Iris pigment epithelial cell (primary cell): ENCODE results near the gene MYO15B.

ENCODE experiments used
- DNase-seq: peaks from one replicate; pipeline ENCODE4 v3.0.0-alpha.2; 2011; ENCODE audit warnings: low read depth

MYO15B gene

GRCh38 chr17:75587675-75588595, at the start of gene MYO15B:
Gene MYO15B (plus strand): TSS chr17:75587800. CDS start chr17:75588058, 258 bp downstream.
- DNase-seq = peak; percentile 25

GRCh38 chr17:75539967-75540729, 47.5 kb upstream of the MYO15B start:
- DNase-seq = no peak

- DNase-seq = no peak
These were observed 46.6 kb upstream of the MYO15B start for GRCh38 chr17:75540923-75541503.

GRCh38 chr17:75542229-75542628, 45.4 kb upstream of the MYO15B start:
- DNase-seq = no peak

- DNase-seq = no peak
These were observed 44.8 kb upstream of the MYO15B start for GRCh38 chr17:75542728-75543336.

GRCh38 chr17:75544250-75544649, 43.4 kb upstream of the MYO15B start:
- no peak for DNase-seq

- DNase-seq = no peak
These were observed 41.4 kb upstream of the MYO15B start for GRCh38 chr17:75546181-75546580.

- no peak for DNase-seq
These were observed 40.5 kb upstream of the MYO15B start for GRCh38 chr17:75547091-75547490.

GRCh38 chr17:75548813-75549212, 38.8 kb upstream of the MYO15B start:
- no peak for DNase-seq

- DNase-seq = no peak
These were observed 38.1 kb upstream of the MYO15B start for GRCh38 chr17:75549246-75550138.

GRCh38 chr17:75550139-75550465, 37.5 kb upstream of the MYO15B start:
- no peak for DNase-seq

- no peak for DNase-seq
These were observed 36.3 kb upstream of the MYO15B start for GRCh38 chr17:75551266-75551665.

GRCh38 chr17:75552425-75553294, 34.9 kb upstream of the MYO15B start:
- DNase-seq = no peak

- no peak for DNase-seq
These were observed 34.1 kb upstream of the MYO15B start for GRCh38 chr17:75553295-75554110.

- no peak for DNase-seq
These were observed 31.9 kb upstream of the MYO15B start for GRCh38 chr17:75555679-75556153.

- DNase-seq = peak; percentile 30
These were observed 30.3 kb upstream of the MYO15B start for GRCh38 chr17:75557075-75557851.

GRCh38 chr17:75557852-75558665, 29.5 kb upstream of the MYO15B start:
- no peak for DNase-seq
